GM19395 (cell line): Measurements from ENCODE around the gene CIZ1.
"Not testable (repeated sequence)": the region's sequence is repeated elsewhere in the genome, so short reads cannot be mapped to it uniquely, and the experiment has no call there.

ENCODE experiments used
- ATAC-seq: cut with Tn5 transposase; IDR thresholded peaks from one replicate; pipeline ENCODE4 v1.9.1; 2021; ENCODE audit warnings: mild to moderate bottlenecking, moderate library complexity; ENCODE audit not compliant: unreplicated experiment

CIZ1 gene

DNA sequence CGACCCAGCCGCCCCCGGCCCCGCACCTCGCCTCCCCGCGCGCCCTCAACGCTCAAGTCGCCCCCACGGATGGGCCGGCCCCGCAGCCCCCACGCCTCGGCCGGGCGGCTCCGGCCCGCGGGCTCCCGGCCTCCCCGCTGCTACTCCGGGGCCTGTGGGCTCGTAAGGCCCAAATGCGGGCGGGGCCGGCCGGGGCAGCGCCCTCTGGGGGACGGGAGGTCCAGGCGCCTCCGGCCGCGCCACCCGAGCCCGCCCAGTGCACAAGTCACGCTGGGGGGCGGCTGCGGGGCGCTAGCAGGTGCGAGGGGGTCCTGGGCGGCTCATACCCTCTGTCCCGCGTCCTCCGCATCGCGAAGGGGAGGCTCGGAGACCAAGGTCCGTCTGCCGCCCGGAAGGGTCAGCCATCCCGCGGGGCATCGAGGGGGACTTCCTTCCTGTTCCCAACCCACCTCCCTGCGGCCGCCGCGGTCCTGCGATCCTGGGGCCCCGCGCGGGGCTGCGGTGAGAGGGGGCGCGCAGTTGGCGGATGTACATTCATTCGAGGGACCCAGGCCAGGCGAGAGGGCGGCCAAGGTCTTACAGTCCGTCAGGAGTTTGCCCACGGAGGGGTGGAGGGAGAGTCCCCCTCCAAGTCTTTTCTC lies at the start of gene CIZ1:
TSS of gene CIZ1 (minus strand) at position 167 of the 641 bp plus-strand sequence. CDS start 715 bp downstream, outside the sequence.
- peak; percentile 78 for ATAC-seq

GRCh38 chr9:128233817-128234406 lies 42.5 kb upstream of the CIZ1 start:
- ATAC-seq: no peak

DNA sequence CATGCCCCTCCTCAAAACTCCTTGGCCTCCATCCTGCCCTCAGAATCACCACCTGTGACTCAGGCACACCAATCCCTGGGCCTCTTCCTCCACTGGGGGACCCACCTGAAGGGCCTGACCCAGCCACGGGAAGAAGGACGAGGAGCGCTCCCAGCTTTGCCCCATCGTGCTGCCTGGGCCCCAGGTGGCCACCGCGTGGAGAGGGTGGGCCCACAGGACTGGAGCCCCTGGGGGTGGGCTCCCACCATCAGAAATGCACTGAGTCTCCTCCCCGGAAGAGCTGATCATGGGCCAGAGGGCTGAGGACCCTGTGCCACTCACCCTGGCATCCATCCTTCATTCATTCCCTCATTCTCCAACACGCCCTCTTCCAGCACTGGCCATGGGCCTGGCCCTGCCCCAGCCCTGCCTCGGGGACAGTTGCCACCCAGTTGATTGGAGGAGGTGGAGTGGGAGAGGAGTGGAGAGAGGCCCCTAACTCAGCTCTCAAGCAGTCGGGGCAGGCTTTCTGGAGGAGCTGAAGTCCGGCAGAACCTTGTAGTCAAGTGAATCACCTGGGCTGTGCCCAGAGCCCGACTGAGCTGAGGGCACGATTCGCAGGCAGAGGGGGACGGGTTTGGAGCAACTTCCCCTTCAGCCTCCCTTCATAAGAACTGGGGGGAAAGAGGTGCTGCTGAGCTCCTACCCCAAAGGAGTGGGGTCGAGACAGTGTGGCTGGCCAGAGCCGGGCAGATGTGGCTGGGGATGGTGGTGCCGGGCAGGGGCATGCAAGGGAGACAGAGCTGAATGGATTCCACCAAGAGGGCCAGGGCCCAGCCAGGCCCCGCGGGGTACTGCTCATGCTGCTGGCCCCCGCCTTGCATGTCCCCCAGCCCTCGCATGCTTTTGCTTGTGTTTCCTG lies 41.4 kb upstream of the CIZ1 start:
- no peak for ATAC-seq

DNA sequence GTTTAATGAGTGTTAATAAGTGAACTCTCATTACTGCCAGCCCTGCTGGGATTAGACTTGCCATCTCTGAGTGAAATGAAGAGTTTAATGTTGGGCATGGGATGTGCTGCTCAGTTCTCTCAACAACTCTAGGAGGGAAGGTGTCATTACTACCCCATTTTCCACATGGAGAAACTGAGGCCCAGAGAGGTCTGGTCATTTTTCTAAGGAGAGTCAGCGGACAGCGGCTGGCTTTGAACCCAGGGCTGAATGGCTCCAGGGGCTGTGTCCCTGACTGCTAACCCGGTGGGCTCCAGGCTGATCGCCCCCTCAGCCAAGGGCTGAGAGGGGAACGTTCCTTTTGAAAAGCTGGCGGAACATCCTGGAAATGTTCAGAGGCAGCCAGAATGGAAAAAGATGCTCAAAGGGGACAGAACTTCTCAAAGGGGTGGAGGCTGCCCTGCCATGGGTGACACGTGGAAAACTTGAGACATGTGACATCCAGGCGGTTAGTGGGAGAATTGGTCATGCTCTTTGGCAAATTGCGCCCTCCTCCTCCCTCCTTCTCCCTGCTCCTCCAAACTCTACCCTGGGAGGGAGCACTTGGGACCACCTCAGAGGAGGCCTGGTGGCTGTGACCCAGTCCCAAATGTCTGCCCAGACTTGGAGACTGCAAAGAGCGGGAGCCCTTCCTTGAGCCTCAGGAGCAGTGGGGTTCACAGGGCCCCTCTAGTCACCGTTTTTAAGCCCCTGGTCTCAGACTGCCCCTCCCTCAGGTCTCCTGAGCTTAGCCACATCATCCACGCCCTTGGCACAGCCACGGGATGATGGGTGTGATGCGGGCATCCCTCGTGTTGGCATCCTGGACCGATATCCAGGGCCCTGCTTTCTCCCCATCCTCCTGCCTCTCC lies 40.5 kb upstream of the CIZ1 start:
- ATAC-seq: no peak

GRCh38 chr9:128230897-128231296 lies 39.5 kb upstream of the CIZ1 start:
- not testable (repeated sequence) for ATAC-seq

DNA sequence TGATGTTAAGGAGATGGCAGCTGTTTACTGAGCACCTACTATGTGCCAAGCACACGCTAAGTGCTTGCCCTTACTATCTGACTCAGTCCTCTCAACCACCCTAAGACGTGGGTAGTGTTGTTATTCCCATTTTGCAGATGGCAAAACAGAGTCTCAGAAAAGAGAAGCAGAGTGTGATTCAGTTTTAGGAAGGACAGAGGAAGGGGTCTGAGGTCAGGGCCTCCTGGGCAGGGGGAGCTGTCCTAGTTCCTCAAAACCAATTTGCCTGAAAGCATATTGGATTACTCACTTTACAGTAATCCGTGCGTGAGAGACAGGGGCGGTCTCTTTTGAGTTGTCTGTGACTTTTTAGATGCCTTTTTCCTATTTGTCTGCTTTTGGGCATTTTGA lies 35.0 kb upstream of the CIZ1 start:
- no peak for ATAC-seq

DNA sequence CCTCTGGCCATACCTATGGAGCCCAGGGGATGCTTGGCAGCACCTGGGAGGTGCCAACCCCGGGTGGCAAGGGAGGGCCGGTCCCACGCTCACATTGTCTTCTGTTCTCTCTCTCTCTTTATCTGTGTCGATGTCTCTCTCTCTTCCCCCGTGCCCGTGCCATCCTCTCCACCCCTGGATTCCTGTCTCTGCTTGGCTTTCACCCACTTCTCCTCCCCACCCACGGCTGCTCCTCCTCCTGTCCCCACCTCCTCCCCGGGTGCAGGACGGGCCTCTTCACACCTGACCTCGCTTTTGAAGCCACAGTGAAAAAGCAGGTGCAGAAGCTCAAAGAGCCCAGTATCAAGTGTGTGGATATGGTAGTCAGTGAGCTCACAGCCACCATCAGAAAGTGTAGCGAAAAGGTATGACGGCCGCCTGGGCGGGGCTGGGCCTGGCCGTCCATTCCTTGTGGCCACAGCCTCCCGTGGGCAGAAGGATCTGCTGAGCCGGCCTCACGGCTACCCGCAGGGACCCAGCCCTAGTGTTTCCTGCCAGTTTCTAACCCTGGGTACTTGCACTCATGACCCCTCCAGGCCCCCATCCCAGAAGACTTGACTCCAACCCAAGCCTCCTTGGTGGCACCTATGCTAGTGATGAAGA lies 34.5 kb upstream of the CIZ1 start:
- ATAC-seq: no peak

- ATAC-seq: no peak
Observed at GRCh38 chr9:128224877-128225276, 33.5 kb upstream of the CIZ1 start.

DNA sequence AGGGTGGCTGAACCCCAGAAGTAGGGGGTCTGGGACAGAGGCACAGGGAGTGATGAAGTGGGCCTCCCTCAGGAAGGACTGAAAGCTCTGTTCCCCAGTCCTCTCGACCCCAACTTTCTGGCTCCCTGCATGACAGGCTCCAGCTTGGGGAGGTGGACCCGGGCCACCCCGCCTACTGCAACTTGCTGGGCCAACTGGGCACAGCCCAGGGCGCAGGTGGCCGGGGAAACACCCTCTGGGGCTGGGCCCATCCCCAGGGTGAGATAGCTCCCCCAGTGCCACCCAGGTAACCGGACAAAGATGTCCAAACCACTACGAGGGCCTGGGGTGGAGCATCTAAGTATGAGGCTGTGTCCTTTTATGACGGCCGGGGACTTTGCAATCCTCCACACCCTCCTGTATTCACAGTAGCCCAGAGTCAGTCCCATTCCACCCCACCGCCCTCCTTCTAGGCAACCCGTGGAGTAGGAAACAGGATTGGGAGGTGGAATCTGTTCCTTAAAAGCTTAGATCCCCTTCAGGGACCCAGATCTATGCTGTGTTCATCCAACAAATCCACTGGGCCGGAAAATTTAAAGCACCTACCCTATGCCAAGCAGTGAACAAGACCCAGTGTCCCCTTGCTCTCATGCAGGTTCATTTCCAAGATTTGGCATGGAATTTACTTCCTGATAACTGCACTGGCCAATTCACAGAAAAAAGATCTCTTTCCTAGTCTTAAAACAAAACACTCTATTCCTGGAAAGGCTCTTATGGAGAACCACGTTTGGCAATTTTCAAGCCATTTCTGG lies 31.7 kb upstream of the CIZ1 start:
- no peak for ATAC-seq

DNA sequence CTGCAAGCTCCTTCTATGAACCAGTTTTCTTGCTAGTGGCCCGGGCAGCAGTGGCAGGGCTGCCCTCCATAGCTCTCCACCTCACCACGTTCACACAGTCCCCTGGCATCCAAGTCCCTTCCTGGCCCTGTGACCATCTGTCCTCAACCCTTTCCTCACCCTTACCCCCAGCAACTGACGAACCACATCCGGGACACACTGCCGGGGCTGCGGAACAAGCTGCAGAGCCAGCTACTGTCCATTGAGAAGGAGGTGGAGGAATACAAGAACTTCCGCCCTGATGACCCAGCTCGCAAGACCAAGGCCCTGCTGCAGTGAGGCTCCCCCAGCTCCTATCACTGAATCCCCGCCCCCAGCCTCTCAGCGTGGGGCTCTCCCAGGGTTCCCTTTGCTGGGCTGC lies 30.7 kb upstream of the CIZ1 start:
- no peak for ATAC-seq

GRCh38 chr9:128219831-128220230 lies 28.5 kb upstream of the CIZ1 start:
- no peak for ATAC-seq

GRCh38 chr9:128218518-128219389 lies 27.4 kb upstream of the CIZ1 start:
- peak; percentile 86 for ATAC-seq

GRCh38 chr9:128218172-128218517 lies 26.8 kb upstream of the CIZ1 start:
- no peak for ATAC-seq

DNA sequence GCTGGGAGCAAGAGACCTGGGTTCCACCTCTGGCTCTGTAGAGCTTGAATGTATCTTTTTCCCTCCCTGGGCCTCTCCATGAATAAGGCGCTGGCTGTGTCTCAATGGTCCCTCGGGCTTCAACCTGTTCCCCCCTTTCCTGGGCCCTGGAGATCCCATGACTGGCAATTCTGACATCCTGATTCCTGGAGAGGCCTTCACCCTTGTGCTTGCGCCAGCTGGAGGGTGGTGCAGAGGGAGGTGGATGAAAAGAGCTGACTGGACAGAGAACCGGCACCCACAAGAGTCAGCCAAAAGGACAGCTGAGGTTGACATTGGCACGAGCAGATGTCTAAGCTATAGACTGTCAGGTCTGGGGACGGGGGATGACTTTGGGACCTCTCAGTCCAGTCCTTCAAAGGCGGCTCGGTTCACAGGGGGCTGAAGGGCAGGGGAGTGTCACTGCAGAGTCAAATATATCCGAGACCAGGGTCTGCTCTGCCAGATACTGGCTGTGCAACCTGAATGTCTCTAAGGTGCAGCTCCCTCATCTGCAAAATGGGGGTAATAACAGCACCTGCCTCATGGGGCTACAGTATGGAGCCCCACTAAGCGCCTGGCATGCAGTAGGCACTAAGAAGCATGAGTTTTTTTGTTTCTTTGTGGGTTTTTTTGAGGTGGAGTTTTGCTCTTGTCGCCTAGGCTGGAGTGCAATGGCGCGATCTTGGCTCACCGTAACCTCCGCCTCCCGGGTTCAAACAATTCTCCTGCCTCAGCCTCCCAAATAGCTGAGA lies 25.6 kb upstream of the CIZ1 start:
- no peak for ATAC-seq

GRCh38 chr9:128215491-128216409 lies 24.4 kb upstream of the CIZ1 start:
- ATAC-seq: no peak

DNA sequence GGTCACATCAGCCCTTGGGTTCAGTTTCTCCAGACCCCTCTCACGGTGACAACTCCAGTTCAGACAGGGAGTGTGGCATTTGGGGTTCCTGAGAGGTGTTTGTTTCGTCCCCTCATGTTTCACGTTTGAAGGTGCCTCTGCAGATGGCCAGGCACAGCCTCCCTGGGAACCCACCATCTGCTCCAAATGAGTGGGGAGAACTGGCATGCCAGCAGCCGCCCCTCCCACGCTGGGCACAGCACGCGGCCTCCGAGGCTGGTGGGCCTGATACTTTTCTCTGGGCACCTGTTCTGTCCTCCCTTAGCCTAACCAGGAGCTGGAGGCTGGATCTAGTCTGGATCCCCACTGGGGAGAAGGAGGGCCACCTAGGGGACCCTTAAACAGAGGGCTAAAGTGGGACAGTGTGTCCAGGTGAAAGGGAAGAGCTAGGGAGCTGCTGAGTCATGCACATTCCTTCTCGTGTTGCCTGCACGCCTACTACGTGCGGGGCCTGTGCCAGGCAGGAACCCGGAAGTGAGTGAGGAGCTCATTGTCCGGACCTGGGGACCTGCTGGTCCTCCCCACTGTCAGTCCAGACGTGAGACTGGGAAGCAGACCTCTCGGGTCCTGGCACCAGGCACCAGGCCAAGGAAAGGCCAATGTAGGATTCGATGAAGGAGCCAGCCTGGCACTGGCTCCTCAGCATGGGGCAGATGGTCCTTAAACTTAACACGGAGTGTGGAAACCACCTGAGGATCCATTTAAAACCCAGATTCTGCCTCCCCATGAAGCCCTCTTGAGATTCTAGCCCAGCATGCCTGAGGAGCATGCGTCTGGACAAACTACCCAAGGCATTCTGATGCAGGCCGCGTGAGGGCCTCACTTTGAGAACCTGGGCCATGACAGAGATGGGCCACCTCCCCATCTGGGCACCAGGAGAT lies 23.5 kb upstream of the CIZ1 start:
- no peak for ATAC-seq
